K562 (cell line): Measurements from ENCODE around the gene BTBD10.

ENCODE experiments used
- DPF2 ChIP-seq: fragments of 450-650 bp; IDR thresholded peaks from 2 replicates; pipeline ENCODE4 v1.6.1; 2016
- ELF1 ChIP-seq: fragments of 200-800 bp; sonication (Bioruptor generic); IDR thresholded peaks from 2 replicates; pipeline ENCODE4 v1.6.1; 2016; ENCODE audit warnings: missing genetic modification characterization, missing compliant biosample characterization
- ELK3 ChIP-seq: fragments of 450-650 bp; formaldehyde crosslinking; IDR thresholded peaks from 2 replicates; pipeline ENCODE4 v1.4.0; 2020; ENCODE audit warnings: mild to moderate bottlenecking
- ETV6 ChIP-seq, 3 experiments: fragments of 150-350 bp in 1 of 3; sonication (generic) in 1 of 3; formaldehyde crosslinking in 1 of 3; IDR thresholded peaks; 2 replicates each; pipeline versions ENCODE4 v1.6.1 to v1.8.0; 2014 to 2022; ENCODE audit warnings: borderline replicate concordance in 2 of 3, low read depth in 2 of 3, antibody characterized with exemption in 1 of 3, low read length in 1 of 3, mild to moderate bottlenecking in 1 of 3, missing genetic modification reagents in 1 of 3
- EZH2 ChIP-seq: IDR thresholded peaks from 2 replicates; pipeline ENCODE4 v1.6.1; 2012; ENCODE audit warnings: low read depth, mild to moderate bottlenecking, inconsistent platforms, low read length, borderline replicate concordance
- NONO ChIP-seq, 2 experiments: fragments of 200-400 bp in 1 of 2; fragments of 450-650 bp in 1 of 2; formaldehyde crosslinking in 1 of 2; IDR thresholded peaks; 2 replicates each; pipeline ENCODE4 v1.6.1; 2017; ENCODE audit warnings: low read depth in 2 of 2, mild to moderate bottlenecking in 2 of 2, moderate library complexity in 2 of 2, low read length in 1 of 2
- RBM22 ChIP-seq: fragments of 200-400 bp; formaldehyde crosslinking; IDR thresholded peaks from 2 replicates; pipeline ENCODE4 v1.6.1; 2018; ENCODE audit warnings: low read length, low read depth; ENCODE audit not compliant: poor library complexity, severe bottlenecking
- SIRT6 ChIP-seq: IDR thresholded peaks from one replicate; pipeline ENCODE4 v1.6.1; 2012; ENCODE audit warnings: low read depth, mild to moderate bottlenecking, control low read depth, inconsistent platforms, low read length, moderate library complexity
- SP2 ChIP-seq: IDR thresholded peaks from 2 replicates; pipeline ENCODE4 v1.6.1; 2011; ENCODE audit warnings: mild to moderate bottlenecking, low read depth, low read length, moderate library complexity; ENCODE audit not compliant: poor library complexity, severe bottlenecking; ENCODE audit errors: extremely low read depth
- TARDBP ChIP-seq: fragments of 450-650 bp; IDR thresholded peaks from 2 replicates; pipeline ENCODE4 v1.6.1; 2016
- ZNF134 ChIP-seq: fragments of 250-450 bp; sonication (Bioruptor Pico); conservative IDR thresholded peaks from 2 replicates; pipeline ENCODE4 v1.4.0; 2020
- ZNF263 ChIP-seq: sonication (generic); formaldehyde crosslinking; IDR thresholded peaks from 2 replicates; pipeline ENCODE4 v1.8.0; 2022; ENCODE audit warnings: mild to moderate bottlenecking, missing genetic modification reagents, borderline replicate concordance

GRCh38 chr11:13486926-13487660, 24.1 kb upstream of the BTBD10 start:
- TF ChIP-seq ELK3 (no peak), NONO (IDR thresholded peaks at IDR 0.05; ENCODE audit: low read depth in 2 of 2, low read length in 1 of 2) (no peak), SIRT6 (no peak), ELF1 (tag) (no peak), EZH2 (no peak), ZNF263 (CRISPR knock-in tag) (no peak), RBM22 (no peak), ZNF134 (CRISPR knock-in tag) (no peak), ETV6 (IDR thresholded peaks at IDR 0.05; ENCODE audit: borderline replicate concordance in 1 of 2, low read depth in 2 of 2, low read length in 1 of 2) (no peak), ETV6 (CRISPR knock-in tag; IDR thresholded peaks at IDR 0.05; ENCODE audit: borderline replicate concordance) (no peak), TARDBP (no peak), SP2 (no peak), DPF2 (no peak)
